Measurements from ENCODE around the gene MYH10.
A peak's percentile ranks its signal among the peaks of the same experiment; 100 is the strongest.

Gene MYH10

DNA sequence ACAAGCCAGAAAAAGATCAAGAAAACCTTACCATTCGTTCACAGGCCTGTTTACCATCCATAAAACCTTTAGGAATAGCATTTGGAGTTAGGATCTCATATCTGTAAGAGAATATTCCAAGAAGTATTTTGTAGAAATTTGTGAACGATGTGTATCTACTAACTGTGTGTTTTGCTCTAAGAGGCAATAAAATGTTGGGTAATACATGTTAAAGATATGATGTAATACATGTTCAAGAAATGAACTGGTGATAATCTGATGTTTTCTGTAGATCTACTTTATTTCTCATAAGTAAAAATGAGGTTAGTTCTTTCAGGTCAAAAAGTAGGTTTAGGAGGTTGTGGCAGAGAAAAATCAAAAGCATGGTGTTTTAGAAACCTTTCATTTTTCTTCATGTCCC, 111.7 kb downstream of the MYH10 start:
- H3K27ac ChIP-seq (ENCODE audit: low read depth, low read length, severe bottlenecking): no peak overlapping the region
- WGBS, 2 experiments (ENCODE audit: insufficient coverage in 2 of 2): 89 to 100% methylated on average over 1 of the region's 2 CpGs

DNA sequence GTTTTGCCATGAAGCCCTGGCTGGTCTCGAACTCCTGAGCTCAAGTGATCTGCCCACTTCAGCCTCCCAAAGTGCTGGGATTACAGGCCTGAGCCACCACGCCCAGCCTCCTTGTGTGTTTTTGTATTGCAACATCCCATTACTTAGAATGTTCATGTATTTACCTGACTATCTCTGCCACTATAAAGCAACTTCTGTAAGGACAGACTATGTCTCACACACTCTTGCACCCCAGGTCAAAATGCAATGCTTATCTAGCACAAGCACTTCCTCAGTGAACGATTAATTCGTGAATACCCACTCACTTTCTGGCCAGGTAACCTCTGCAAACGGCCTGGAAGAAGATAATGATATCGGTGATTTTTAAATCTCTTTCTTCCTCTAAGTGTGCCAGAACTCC, 112.2 kb downstream of the MYH10 start:
- H3K27ac ChIP-seq (ENCODE audit: low read depth, low read length, severe bottlenecking): no peak overlapping the region
- no peak overlapping the region for H3K4me3 ChIP-seq (ENCODE audit: extremely low read depth, insufficient read depth, low read length, poor library complexity, severe bottlenecking)
- no peaks in the 10 kb centered on the region for H3K9me3 ChIP-seq (ENCODE audit: control insufficient read depth, low read length)
- no peaks in the 10 kb centered on the region for H3K4me1 ChIP-seq (ENCODE audit: control insufficient read depth, insufficient read depth, low read length, poor library complexity, severe bottlenecking)
- WGBS, 2 experiments (ENCODE audit: insufficient coverage in 2 of 2): 93 to 100% methylated on average over 5 to 6 of the region's 6 CpGs
- H3K36me3 ChIP-seq (ENCODE audit: control insufficient read depth, insufficient read depth, low read length): peaks cover 97% of the 10 kb centered on the region

More for the DNA sequence above, 111.7 kb downstream of the MYH10 start:
- H3K4me1 ChIP-seq (ENCODE audit: control insufficient read depth, insufficient read depth, low read length, poor library complexity, severe bottlenecking): no peaks in the 10 kb centered on the region
- H3K4me3 ChIP-seq (ENCODE audit: extremely low read depth, insufficient read depth, low read length, poor library complexity, severe bottlenecking): no peak overlapping the region
- H3K9me3 ChIP-seq (ENCODE audit: control insufficient read depth, low read length): no peaks in the 10 kb centered on the region
- peaks cover 97% of the 10 kb centered on the region for H3K36me3 ChIP-seq (ENCODE audit: control insufficient read depth, insufficient read depth, low read length)

DNA sequence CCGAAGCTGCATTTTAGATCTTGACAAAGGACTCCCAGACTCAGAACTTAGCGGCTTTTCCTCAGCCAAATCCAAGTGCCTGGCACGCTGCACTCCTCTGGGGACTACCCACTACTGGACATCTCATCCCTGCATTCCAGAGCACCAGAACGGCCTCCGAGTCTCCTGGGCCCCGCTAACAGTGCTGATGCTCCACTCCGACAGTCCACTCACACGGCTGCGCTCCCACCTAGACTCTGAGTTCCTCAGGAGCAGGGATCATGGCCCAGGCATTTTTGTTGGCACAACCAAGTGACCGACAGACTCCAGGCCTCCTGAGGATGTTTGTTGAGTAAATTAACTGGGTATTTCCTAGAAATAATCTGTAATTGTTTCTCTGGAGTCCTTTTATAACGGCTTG, 115.7 kb downstream of the MYH10 start:
- no peak overlapping the region for H3K27ac ChIP-seq (ENCODE audit: low read depth, low read length, severe bottlenecking)
- H3K9me3 ChIP-seq (ENCODE audit: control insufficient read depth, low read length): no peaks in the 10 kb centered on the region
- H3K4me1 ChIP-seq (ENCODE audit: control insufficient read depth, insufficient read depth, low read length, poor library complexity, severe bottlenecking): no peaks in the 10 kb centered on the region
- no peak overlapping the region for H3K4me3 ChIP-seq (ENCODE audit: extremely low read depth, insufficient read depth, low read length, poor library complexity, severe bottlenecking)
- peaks cover 94% of the 10 kb centered on the region for H3K36me3 ChIP-seq (ENCODE audit: control insufficient read depth, insufficient read depth, low read length)
- 97 to 98% methylated on average over 10 of the region's 11 CpGs for WGBS, 2 experiments (ENCODE audit: insufficient coverage in 2 of 2)

DNA sequence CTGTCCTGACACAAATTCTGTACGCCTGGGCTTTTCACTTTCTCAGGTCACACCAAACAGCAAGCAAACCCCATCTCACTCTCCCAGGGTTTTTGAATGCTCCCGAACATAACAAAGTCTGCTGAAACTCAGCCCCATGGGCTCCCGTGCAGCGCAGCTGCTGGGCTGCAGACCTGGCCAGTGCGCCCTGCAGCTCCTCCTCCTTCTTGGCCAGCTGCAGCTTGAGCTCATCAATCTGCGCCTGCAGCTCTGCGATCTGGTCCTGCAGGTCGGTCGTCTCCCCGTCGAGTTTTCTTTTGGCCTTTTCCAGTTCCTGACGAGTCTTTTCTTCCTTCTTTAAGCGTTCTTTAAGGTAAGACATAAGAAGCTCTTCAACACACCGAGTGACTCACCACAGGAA, 124.4 kb downstream of the MYH10 start:
- WGBS, 2 experiments (ENCODE audit: insufficient coverage in 2 of 2): 91 to 93% methylated on average over 12 to 13 of the region's 14 CpGs
- no peak overlapping the region for H3K4me3 ChIP-seq (ENCODE audit: extremely low read depth, insufficient read depth, low read length, poor library complexity, severe bottlenecking)
- peaks cover 92% of the 10 kb centered on the region for H3K36me3 ChIP-seq (ENCODE audit: control insufficient read depth, insufficient read depth, low read length)
- H3K4me1 ChIP-seq (ENCODE audit: control insufficient read depth, insufficient read depth, low read length, poor library complexity, severe bottlenecking): no peaks in the 10 kb centered on the region
- H3K9me3 ChIP-seq (ENCODE audit: control insufficient read depth, low read length): no peaks in the 10 kb centered on the region
- no peak overlapping the region for H3K27ac ChIP-seq (ENCODE audit: low read depth, low read length, severe bottlenecking)

DNA sequence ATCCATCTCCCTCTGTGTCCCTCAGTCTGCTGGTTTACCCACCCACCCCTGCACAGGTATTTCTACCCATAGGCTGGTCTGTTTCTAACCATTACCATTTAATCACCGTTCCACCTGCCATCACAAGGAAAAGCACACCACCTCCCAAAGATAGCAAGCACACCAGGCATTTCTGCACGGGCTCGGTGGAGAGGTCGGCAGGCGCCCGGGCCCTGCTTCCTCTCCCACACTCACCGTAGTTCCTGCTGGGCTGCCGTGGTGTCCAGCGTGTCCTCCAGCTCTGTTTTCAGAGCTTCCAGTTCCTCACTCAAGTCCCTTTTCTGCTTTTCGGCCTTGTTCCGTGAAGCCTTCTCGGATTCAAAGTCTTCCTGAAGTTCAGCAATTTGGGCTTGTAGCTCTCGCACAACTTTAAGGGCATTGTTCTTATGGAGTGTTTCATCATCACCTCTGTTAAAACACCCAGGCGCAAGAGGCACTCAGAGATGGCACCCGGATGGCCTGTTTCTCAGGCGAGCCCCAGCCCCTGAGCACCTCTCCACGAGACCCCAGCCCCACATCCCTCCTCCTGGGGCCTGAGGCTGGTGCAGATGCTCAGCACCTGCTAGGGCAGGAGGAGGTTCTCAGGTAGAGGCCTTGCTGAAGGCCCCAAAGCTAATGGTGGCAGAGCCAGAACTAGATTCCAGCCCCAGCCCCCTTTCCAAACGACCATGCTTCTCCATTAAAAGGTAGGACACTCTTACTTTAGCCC, 125.9 kb downstream of the MYH10 start:
- H3K36me3 ChIP-seq (ENCODE audit: control insufficient read depth, insufficient read depth, low read length): peaks cover 94% of the 10 kb centered on the region
- WGBS, 2 experiments (ENCODE audit: insufficient coverage in 2 of 2): 95 to 97% methylated on average over 13 to 15 of the region's 18 CpGs
- H3K9me3 ChIP-seq (ENCODE audit: control insufficient read depth, low read length): no peaks in the 10 kb centered on the region
- no peak overlapping the region for H3K27ac ChIP-seq (ENCODE audit: low read depth, low read length, severe bottlenecking)
- H3K4me3 ChIP-seq (ENCODE audit: extremely low read depth, insufficient read depth, low read length, poor library complexity, severe bottlenecking): no peak overlapping the region
- H3K4me1 ChIP-seq (ENCODE audit: control insufficient read depth, insufficient read depth, low read length, poor library complexity, severe bottlenecking): no peaks in the 10 kb centered on the region

DNA sequence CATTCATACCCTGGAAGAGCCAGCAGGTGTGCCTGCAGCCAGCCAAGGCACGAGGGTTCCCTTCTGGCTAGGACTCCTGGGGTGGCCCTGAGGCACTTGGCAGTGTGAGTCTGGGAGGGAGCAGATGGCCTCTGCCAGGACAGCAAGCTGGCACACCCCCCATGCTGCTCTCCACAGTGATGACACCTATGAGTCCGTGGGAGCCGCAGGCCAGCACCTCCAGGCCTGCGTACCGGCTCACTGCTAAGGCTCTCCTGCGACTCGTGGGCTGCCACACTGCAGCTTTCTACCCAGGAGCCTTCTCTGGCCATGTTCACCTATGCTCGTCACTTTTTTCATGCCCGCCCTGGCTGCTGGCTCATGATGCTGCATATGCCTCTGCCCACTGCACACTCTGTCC, 126.7 kb downstream of the MYH10 start:
- Histone ChIP-seq H3K4me1 (ENCODE audit: control insufficient read depth, insufficient read depth, low read length, poor library complexity, severe bottlenecking) (no peaks in the 10 kb centered on the region), H3K9me3 (ENCODE audit: control insufficient read depth, low read length) (no peaks in the 10 kb centered on the region), H3K36me3 (ENCODE audit: control insufficient read depth, insufficient read depth, low read length) (peaks cover 95% of the 10 kb centered on the region), H3K4me3 (ENCODE audit: extremely low read depth, insufficient read depth, low read length, poor library complexity, severe bottlenecking) (no peak overlapping the region), H3K27ac (ENCODE audit: low read depth, low read length, severe bottlenecking) (no peak overlapping the region)
- 89 to 91% methylated on average over 8 to 9 of the region's 9 CpGs for WGBS, 2 experiments (ENCODE audit: insufficient coverage in 2 of 2)

DNA sequence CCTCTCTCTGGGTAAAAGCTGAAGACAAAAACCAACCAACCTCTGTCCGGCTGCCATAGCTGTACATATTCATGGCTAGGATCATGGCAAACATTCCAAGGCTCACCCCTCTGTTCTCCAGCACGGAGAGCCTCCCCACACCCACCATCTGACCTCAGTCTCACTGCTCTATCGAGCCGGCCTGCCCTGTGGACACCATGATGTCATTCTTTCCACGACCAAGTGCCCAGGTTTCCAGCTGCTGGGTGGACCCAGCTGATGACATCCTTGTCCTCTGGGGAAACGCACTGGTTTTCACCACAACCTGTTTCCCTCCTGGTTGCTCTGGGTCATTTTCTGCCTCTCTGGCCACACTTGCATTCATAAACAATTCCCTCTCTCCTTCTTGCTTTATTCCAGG, 127.2 kb downstream of the MYH10 start:
- no peak overlapping the region for H3K27ac ChIP-seq (ENCODE audit: low read depth, low read length, severe bottlenecking)
- no peak overlapping the region for H3K4me3 ChIP-seq (ENCODE audit: extremely low read depth, insufficient read depth, low read length, poor library complexity, severe bottlenecking)
- no peaks in the 10 kb centered on the region for H3K4me1 ChIP-seq (ENCODE audit: control insufficient read depth, insufficient read depth, low read length, poor library complexity, severe bottlenecking)
- H3K9me3 ChIP-seq (ENCODE audit: control insufficient read depth, low read length): no peaks in the 10 kb centered on the region
- 93 to 98% methylated on average over 6 of the region's 6 CpGs for WGBS, 2 experiments (ENCODE audit: insufficient coverage in 2 of 2)
- peaks cover 95% of the 10 kb centered on the region for H3K36me3 ChIP-seq (ENCODE audit: control insufficient read depth, insufficient read depth, low read length)

DNA sequence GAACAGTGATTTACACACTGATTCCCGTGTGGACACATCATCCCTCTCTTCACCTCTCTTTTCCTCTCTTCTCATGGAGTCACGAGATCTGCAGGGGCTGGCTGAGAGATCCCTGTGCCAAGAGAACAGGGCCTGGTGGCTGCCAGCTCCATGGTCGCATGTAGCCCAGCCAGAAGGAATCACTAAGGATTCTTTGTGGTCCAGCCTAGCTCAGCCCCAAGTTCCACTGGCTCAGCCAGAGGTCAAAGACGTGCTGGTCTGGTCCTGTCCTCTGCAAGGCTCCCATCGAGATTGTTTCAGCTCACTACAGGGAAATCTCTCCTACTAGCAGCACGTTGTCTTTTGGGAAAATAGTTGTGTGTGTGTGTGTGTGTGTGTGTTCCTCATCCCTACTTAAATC, 128.4 kb downstream of the MYH10 start:
- H3K9me3 ChIP-seq (ENCODE audit: control insufficient read depth, low read length): no peaks in the 10 kb centered on the region
- no peak overlapping the region for H3K4me3 ChIP-seq (ENCODE audit: extremely low read depth, insufficient read depth, low read length, poor library complexity, severe bottlenecking)
- H3K27ac ChIP-seq (ENCODE audit: low read depth, low read length, severe bottlenecking): no peak overlapping the region
- 94 to 98% methylated on average over 3 to 4 of the region's 6 CpGs for WGBS, 2 experiments (ENCODE audit: insufficient coverage in 2 of 2)
- H3K36me3 ChIP-seq (ENCODE audit: control insufficient read depth, insufficient read depth, low read length): peaks cover 94% of the 10 kb centered on the region
- no peaks in the 10 kb centered on the region for H3K4me1 ChIP-seq (ENCODE audit: control insufficient read depth, insufficient read depth, low read length, poor library complexity, severe bottlenecking)

DNA sequence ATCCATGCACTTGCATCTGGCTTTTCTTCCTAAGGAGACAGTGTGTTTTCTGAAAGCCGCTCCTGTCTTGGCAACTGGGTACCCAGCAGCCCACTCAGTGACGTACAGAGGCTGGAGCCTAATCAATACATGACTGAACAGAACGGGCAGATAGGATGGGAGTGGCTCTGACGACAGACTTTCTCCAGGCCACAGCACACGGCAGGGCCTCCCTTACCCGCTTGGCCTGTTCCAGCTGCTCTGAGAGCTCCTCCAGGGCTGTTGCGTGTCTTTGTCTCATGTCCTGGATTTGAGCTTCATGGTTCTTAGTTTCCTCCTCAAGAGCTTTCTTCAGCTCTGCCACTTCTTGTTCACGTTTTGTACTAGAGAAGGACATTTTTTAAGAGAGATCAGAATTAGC, 129.9 kb downstream of the MYH10 start:
- H3K36me3 ChIP-seq (ENCODE audit: control insufficient read depth, insufficient read depth, low read length): peaks cover 94% of the 10 kb centered on the region
- H3K9me3 ChIP-seq (ENCODE audit: control insufficient read depth, low read length): no peaks in the 10 kb centered on the region
- 97 to 99% methylated on average over 7 of the region's 8 CpGs for WGBS, 2 experiments (ENCODE audit: insufficient coverage in 2 of 2)
- no peak overlapping the region for H3K27ac ChIP-seq (ENCODE audit: low read depth, low read length, severe bottlenecking)
- H3K4me3 ChIP-seq (ENCODE audit: extremely low read depth, insufficient read depth, low read length, poor library complexity, severe bottlenecking): no peak overlapping the region
- no peaks in the 10 kb centered on the region for H3K4me1 ChIP-seq (ENCODE audit: control insufficient read depth, insufficient read depth, low read length, poor library complexity, severe bottlenecking)

DNA sequence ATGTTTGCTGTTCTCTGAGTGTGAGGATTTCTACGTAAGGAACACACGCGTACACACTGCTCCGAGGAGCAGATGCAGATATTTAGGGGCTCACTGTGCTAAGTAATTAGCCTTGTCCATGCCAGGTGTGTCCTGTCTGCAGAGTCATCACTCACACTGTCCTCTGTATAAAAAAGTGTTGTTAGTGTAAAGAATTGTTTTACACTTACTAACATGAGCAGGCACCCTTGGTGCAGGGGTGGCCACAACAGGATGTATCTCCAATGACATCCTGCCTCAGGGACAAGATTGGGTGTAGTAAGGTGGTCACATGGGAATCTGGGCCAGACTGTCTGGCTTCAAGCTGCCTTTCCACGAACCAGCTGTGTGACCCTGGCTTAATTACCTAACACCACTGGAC, 130.9 kb downstream of the MYH10 start:
- H3K9me3 ChIP-seq (ENCODE audit: control insufficient read depth, low read length): no peaks in the 10 kb centered on the region
- no peaks in the 10 kb centered on the region for H3K4me1 ChIP-seq (ENCODE audit: control insufficient read depth, insufficient read depth, low read length, poor library complexity, severe bottlenecking)
- WGBS, 2 experiments (ENCODE audit: insufficient coverage in 2 of 2): 96 to 97% methylated on average over 4 to 5 of the region's 5 CpGs
- peaks cover 95% of the 10 kb centered on the region for H3K36me3 ChIP-seq (ENCODE audit: control insufficient read depth, insufficient read depth, low read length)
- peak overlapping the region; percentile 23 for H3K27ac ChIP-seq (ENCODE audit: low read depth, low read length, severe bottlenecking)
- H3K4me3 ChIP-seq (ENCODE audit: extremely low read depth, insufficient read depth, low read length, poor library complexity, severe bottlenecking): no peak overlapping the region

DNA sequence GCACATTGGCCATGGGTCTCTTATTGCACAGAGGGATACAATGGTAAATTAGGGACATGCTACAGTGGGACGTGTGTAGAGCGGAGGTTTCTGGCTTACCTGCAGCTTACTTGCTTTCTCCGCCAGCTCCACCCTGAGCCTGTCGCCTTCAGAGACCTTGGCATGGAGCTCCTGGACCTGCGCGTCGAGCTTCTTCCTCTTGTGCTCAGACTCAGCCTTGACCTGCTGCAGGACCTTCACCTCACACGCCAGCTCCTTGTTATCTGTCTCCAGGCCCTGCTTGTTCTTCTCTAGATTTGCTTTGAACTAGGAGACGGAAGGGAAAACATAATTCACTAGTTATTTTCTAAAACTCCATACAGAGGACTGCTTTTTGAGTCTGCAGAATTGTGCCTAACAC, 131.4 kb downstream of the MYH10 start:
- H3K36me3 ChIP-seq (ENCODE audit: control insufficient read depth, insufficient read depth, low read length): peaks cover 95% of the 10 kb centered on the region
- H3K4me3 ChIP-seq (ENCODE audit: extremely low read depth, insufficient read depth, low read length, poor library complexity, severe bottlenecking): no peak overlapping the region
- 97 to 100% methylated on average over 4 to 7 of the region's 9 CpGs for WGBS, 2 experiments (ENCODE audit: insufficient coverage in 2 of 2)
- H3K27ac ChIP-seq (ENCODE audit: low read depth, low read length, severe bottlenecking): no peak overlapping the region
- H3K4me1 ChIP-seq (ENCODE audit: control insufficient read depth, insufficient read depth, low read length, poor library complexity, severe bottlenecking): no peaks in the 10 kb centered on the region
- no peaks in the 10 kb centered on the region for H3K9me3 ChIP-seq (ENCODE audit: control insufficient read depth, low read length)
